Prostate gland (tissue), 2 donors: ENCODE data around the gene FARP2.

ENCODE experiments used
- CTCF ChIP-seq, 4 experiments: fragments of 200-600 bp in 2 of 4; fragments of 450-650 bp in 2 of 4; sonication (generic) in 2 of 4; IDR thresholded peaks; 1 replicate in 3 of 4; 2 replicates in 1 of 4; pipeline ENCODE4 v1.5.1; 2016 to 2019; ENCODE audit warnings: antibody characterized with exemption in 4 of 4, mild to moderate bottlenecking in 2 of 4, moderate library complexity in 2 of 4
- POLR2A ChIP-seq: fragments of 450-650 bp; IDR thresholded peaks from one replicate; pipeline ENCODE4 v1.6.1; 2016; ENCODE audit warnings: antibody characterized with exemption, mild to moderate bottlenecking

GRCh38 chr2:241410739-241411176 lies 54.7 kb downstream of the FARP2 start:
- TF ChIP-seq CTCF (IDR thresholded peaks at IDR 0.05) (no peak), POLR2A (no peak)
